H1 (cell line): ENCODE results near the gene GSPT1. TPM values are rescaled to one million over a fixed set of nuclear protein-coding genes. Genes with fewer than 3 reads are reported as not detected.

Experiments
- CTCF ChIA-PET: fragments of 300-600 bp; sonication (Branson Sonifier 250); formaldehyde crosslinking; loops from one replicate; lab custom pipeline; 2021; ENCODE audit not compliant: partially characterized antibody; lab: Charles Lee
- POLR2A ChIA-PET: fragments of 300-600 bp; sonication (Branson Sonifier 250); formaldehyde crosslinking; loops from one replicate; lab custom pipeline; 2021; ENCODE audit warnings: inconsistent platforms; ENCODE audit not compliant: partially characterized antibody; lab: Charles Lee
- DNase-seq, 2 experiments: peaks; one replicate each; pipeline versions ENCODE4 v3.0.0 to v3.0.0-alpha.2; 2010 to 2022; ENCODE audit warnings: low spot score in 2 of 2, low read depth in 1 of 2, mixed read lengths in 1 of 2
- FAIRE-seq: peaks from 2 replicates; lab custom pipeline; 2011; peaks lifted over from hg19 to GRCh38; lab: Jason Lieb, UNC
- H2AFZ ChIP-seq: 2 replicates; pipeline ENCODE4 v1.8.1; 2012; ENCODE audit warnings: low read length, inconsistent platforms
- H2AK5ac ChIP-seq: 2 replicates; pipeline ENCODE4 v1.6.1; 2013; ENCODE audit warnings: low read depth, low read length
- H2BK120ac ChIP-seq: replicated peaks from 2 replicates; pipeline ENCODE3; 2013; ENCODE audit warnings: low read depth, low read length, inconsistent platforms
- H2BK12ac ChIP-seq: 2 replicates; pipeline ENCODE4 v1.6.1; 2013; ENCODE audit warnings: low read depth, low read length
- H2BK15ac ChIP-seq: 2 replicates; pipeline ENCODE4 v1.6.1; 2013; ENCODE audit warnings: low read length
- H2BK20ac ChIP-seq: 2 replicates; pipeline ENCODE4 v1.6.1; 2013; ENCODE audit warnings: low read length
- H2BK5ac ChIP-seq: 2 replicates; pipeline ENCODE4 v1.6.1; 2013; ENCODE audit warnings: low read depth, low read length
- H3K14ac ChIP-seq: 2 replicates; pipeline ENCODE4 v1.6.1; 2013; ENCODE audit warnings: inconsistent platforms; ENCODE audit not compliant: insufficient read length
- H3K18ac ChIP-seq: 2 replicates; pipeline ENCODE4 v1.6.1; 2013; ENCODE audit warnings: low read length; ENCODE audit errors: extremely low read depth
- H3K23ac ChIP-seq: 2 replicates; pipeline ENCODE4 v1.6.1; 2013; ENCODE audit warnings: inconsistent platforms; ENCODE audit not compliant: insufficient read length
- H3K23me2 ChIP-seq: 2 replicates; pipeline ENCODE4 v1.6.1; 2013; ENCODE audit warnings: low read depth, low read length
- H3K27ac ChIP-seq: 2 replicates; pipeline ENCODE4 v1.6.1; 2011; ENCODE audit warnings: low read depth, low read length, inconsistent platforms
- H3K27me3 ChIP-seq, 4 experiments: replicated peaks in 1 of 4; 1 replicate in 1 of 4; 2 replicates in 3 of 4; pipeline versions ENCODE4 v1.6.1 to v1.8.1; 2011 to 2013; ENCODE audit warnings: low read length in 3 of 4, mild to moderate bottlenecking in 3 of 4, inconsistent platforms in 2 of 4, mixed read lengths in 2 of 4, moderate library complexity in 1 of 4; ENCODE audit not compliant: control insufficient read depth in 3 of 4, insufficient read depth in 3 of 4; ENCODE audit errors: extremely low read depth in 1 of 4
- H3K36me3 ChIP-seq, 4 experiments: 2 replicates each; pipeline versions ENCODE4 v1.6.1 to v1.8.1; 2011 to 2013; ENCODE audit warnings: mild to moderate bottlenecking in 4 of 4, low read length in 3 of 4, moderate library complexity in 2 of 4, control low read depth in 1 of 4, inconsistent platforms in 1 of 4; ENCODE audit not compliant: insufficient read depth in 4 of 4, control insufficient read depth in 2 of 4
- H3K4ac ChIP-seq: replicated peaks from 2 replicates; pipeline ENCODE3; 2013; ENCODE audit warnings: low read length, low read depth, mixed read lengths, inconsistent platforms; ENCODE audit not compliant: insufficient read length
- H3K4me1 ChIP-seq, 4 experiments: replicated peaks in 1 of 4; 1 replicate in 1 of 4; 2 replicates in 3 of 4; pipeline versions ENCODE4 v1.6.1 to v1.8.1; 2011 to 2013; ENCODE audit warnings: low read length in 3 of 4, inconsistent platforms in 2 of 4, mixed read lengths in 1 of 4; ENCODE audit not compliant: insufficient read depth in 4 of 4, control insufficient read depth in 3 of 4
- H3K4me2 ChIP-seq, 2 experiments: 2 replicates each; pipeline versions ENCODE4 v1.6.1 to v1.8.1; 2011 to 2013; ENCODE audit warnings: low read depth in 2 of 2, low read length in 2 of 2, control low read depth in 1 of 2, inconsistent platforms in 1 of 2, mild to moderate bottlenecking in 1 of 2; ENCODE audit not compliant: insufficient read depth in 1 of 2
- H3K4me3 ChIP-seq, 4 experiments: fragments of 200-600, 300-600 bp in 1 of 4; sonication (generic), shearing (Covaris generic), sonication (Bioruptor Twin) in 1 of 4; 2 replicates each; pipeline versions ENCODE4 v1.5.1 to v1.8.1; 2011 to 2016; ENCODE audit warnings: low read length in 4 of 4, low read depth in 3 of 4, control low read depth in 2 of 4, inconsistent platforms in 2 of 4, mild to moderate bottlenecking in 2 of 4, mixed read lengths in 1 of 4, moderate library complexity in 1 of 4; ENCODE audit not compliant: insufficient read depth in 2 of 4; ENCODE audit errors: extremely low read depth in 1 of 4
- H3K56ac ChIP-seq: replicated peaks from 2 replicates; pipeline ENCODE3; 2013; ENCODE audit warnings: low read depth, mild to moderate bottlenecking, mixed read lengths, low read length, inconsistent platforms; ENCODE audit not compliant: insufficient read length
- H3K79me1 ChIP-seq: 2 replicates; pipeline ENCODE4 v1.6.1; 2013; ENCODE audit warnings: low read depth, low read length, control low read depth
- H3K79me2 ChIP-seq, 2 experiments: 2 replicates each; pipeline versions ENCODE4 v1.6.1 to v1.8.1; 2012 to 2013; ENCODE audit warnings: low read length in 2 of 2, mild to moderate bottlenecking in 2 of 2, inconsistent platforms in 1 of 2; ENCODE audit not compliant: insufficient read depth in 2 of 2, control insufficient read depth in 1 of 2
- H3K9ac ChIP-seq, 4 experiments: replicated peaks in 1 of 4; 1 replicate in 1 of 4; 2 replicates in 3 of 4; pipeline versions ENCODE4 v1.6.1 to v1.8.1; 2011 to 2013; ENCODE audit warnings: low read depth in 3 of 4, low read length in 3 of 4, control low read depth in 2 of 4, mild to moderate bottlenecking in 2 of 4, moderate library complexity in 2 of 4, inconsistent platforms in 1 of 4; ENCODE audit errors: extremely low read depth in 1 of 4
- H3K9me3 ChIP-seq, 2 experiments: 2 replicates each; pipeline versions ENCODE4 v1.6.1 to v1.8.1; 2012 to 2013; ENCODE audit warnings: mild to moderate bottlenecking in 2 of 2, moderate library complexity in 2 of 2, control low read depth in 1 of 2, inconsistent platforms in 1 of 2, low read depth in 1 of 2, low read length in 1 of 2, mixed read lengths in 1 of 2; ENCODE audit not compliant: insufficient read depth in 2 of 2
- H4K20me1 ChIP-seq, 2 experiments: replicated peaks in 1 of 2; 2 replicates each; pipeline versions ENCODE3 to v1.8.1; 2011 to 2013; ENCODE audit warnings: inconsistent platforms in 2 of 2, low read length in 2 of 2, mild to moderate bottlenecking in 1 of 2; ENCODE audit not compliant: insufficient read depth in 2 of 2, control insufficient read depth in 1 of 2
- H4K5ac ChIP-seq: 2 replicates; pipeline ENCODE4 v1.6.1; 2013; ENCODE audit warnings: low read length, low read depth, mixed read lengths, inconsistent platforms; ENCODE audit not compliant: insufficient read length
- H4K8ac ChIP-seq: 2 replicates; pipeline ENCODE4 v1.8.0; 2013; ENCODE audit warnings: mild to moderate bottlenecking, moderate library complexity, low read length, inconsistent platforms; ENCODE audit not compliant: insufficient read depth; ENCODE audit errors: extremely low read depth
- H4K91ac ChIP-seq: replicated peaks from 2 replicates; pipeline ENCODE3; 2013; ENCODE audit warnings: low read length, mixed read lengths, inconsistent platforms; ENCODE audit not compliant: insufficient read length
- CBX8 ChIP-seq: fragments of 300-800, 300-1000 bp; sonication (generic); IDR thresholded peaks from 2 replicates; pipeline ENCODE4 v1.7.1; 2016; ENCODE audit warnings: low read depth, low read length, borderline replicate concordance
- CHD2 ChIP-seq: IDR thresholded peaks from 2 replicates; pipeline ENCODE4 v1.6.1; 2012; ENCODE audit warnings: low read length, improper control_type of control experiment
- FOSL1 ChIP-seq: IDR thresholded peaks from 2 replicates; pipeline ENCODE4 v1.6.1; 2011; ENCODE audit warnings: mild to moderate bottlenecking, low read depth, low read length, moderate library complexity; ENCODE audit not compliant: insufficient read depth
- GABPA ChIP-seq: IDR thresholded peaks from 2 replicates; pipeline ENCODE4 v1.6.1; 2011; ENCODE audit warnings: mild to moderate bottlenecking, low read length, moderate library complexity, borderline replicate concordance; ENCODE audit not compliant: insufficient read depth
- KDM4A ChIP-seq: IDR thresholded peaks from one replicate; pipeline ENCODE4 v1.7.1; 2012; ENCODE audit warnings: low read depth, mild to moderate bottlenecking, moderate library complexity, low read length, inconsistent platforms; ENCODE audit not compliant: severe bottlenecking
- NRF1 ChIP-seq: IDR thresholded peaks from 2 replicates; pipeline ENCODE4 v1.6.1; 2011; ENCODE audit warnings: mild to moderate bottlenecking, low read depth, low read length, improper control_type of control experiment
- RNF2 ChIP-seq: fragments of 200-900, 300-1000 bp; sonication (generic); IDR thresholded peaks from 2 replicates; pipeline ENCODE4 v1.7.1; 2016; ENCODE audit warnings: borderline replicate concordance, low read depth, mild to moderate bottlenecking, antibody characterized with exemption, low read length; ENCODE audit not compliant: poor library complexity, severe bottlenecking; ENCODE audit errors: missing control alignments
- SIN3A ChIP-seq, 2 experiments: IDR thresholded peaks in 1 of 2; conservative IDR thresholded peaks in 1 of 2; 2 replicates each; pipeline ENCODE4 v1.6.1; 2011 to 2012; ENCODE audit warnings: low read length in 2 of 2, improper control_type of control experiment in 1 of 2, low read depth in 1 of 2, mild to moderate bottlenecking in 1 of 2
- SP2 ChIP-seq: IDR thresholded peaks from 2 replicates; pipeline ENCODE4 v1.6.1; 2012; ENCODE audit warnings: mild to moderate bottlenecking, low read length, inconsistent platforms
- SUZ12 ChIP-seq: fragments of 200-600 bp; sonication (generic); IDR thresholded peaks from 2 replicates; pipeline ENCODE4 v1.6.1; 2012; ENCODE audit warnings: mild to moderate bottlenecking, inconsistent platforms, low read length, moderate library complexity, mixed read lengths
- YY1 ChIP-seq: IDR thresholded peaks from 2 replicates; pipeline ENCODE4 v1.6.1; 2011; ENCODE audit warnings: low read depth, mild to moderate bottlenecking, low read length
- WGBS, 2 experiments: shearing (Covaris generic) in 1 of 2; methylation state at CpG; one replicate each; pipeline versions ENCODE4 v1.1.6 to v1.1.7; 2013 to 2015; ENCODE audit warnings: low lambda C conversion rate in 2 of 2, mixed read lengths in 2 of 2, inconsistent platforms in 1 of 2, low coverage in 1 of 2, missing lambda C conversion rate in 1 of 2; ENCODE audit not compliant: insufficient replicate concordance in 2 of 2, insufficient coverage in 1 of 2, insufficient read length in 1 of 2; ENCODE audit errors: extremely low coverage in 1 of 2, missing lambda C conversion rate in 1 of 2; 5-methylcytosine and 5-hydroxymethylcytosine counted together
- polyA plus RNA-seq, 7 experiments: library from polyadenylated mRNA; depleted of rRNA in 3 of 7; stranded (reverse) in 5 of 7; unstranded in 2 of 7; fragments of >200 nt in 5 of 7; fragments of 200-250 nt in 2 of 7; gene quantifications; 1 replicate in 5 of 7; 2 replicates in 1 of 7; 4 replicates in 1 of 7; pipeline versions ENCODE4 v1.2.1 to v1.2.3, GENCODE V29; 2011 to 2013; ENCODE audit warnings: missing spikeins in 2 of 7, mixed read lengths in 2 of 7
- total RNA-seq: library from RNA; stranded (reverse); fragmentation: NEBNext Ultra II Directional; extraction: Animal tissue kit (Norgen Biotek cat#: 25700); gene quantifications from 2 replicates; pipeline ENCODE4 v1.2.1, GENCODE V29; 2021
- TF ChIP-seq, protein P1 (sequence below): IDR thresholded peaks from 2 replicates; pipeline ENCODE4 v1.6.1; 2012; ENCODE audit warnings: low read length, inconsistent platforms

The GSPT1 gene
- total and polyA plus RNA-seq, 2 of the 8 experiments (the other 6 are each of a cell fraction or from before 2014, with no cell fraction given) = 51.0 to 204 TPM

- Histone ChIP-seq H2AK5ac (no peak overlapping the region), H3K23ac (no peak overlapping the region), H4K5ac (no peak overlapping the region), H3K18ac (no peak overlapping the region), H3K9me3 (no peaks in the 10 kb centered on the region), H4K8ac (no peak overlapping the region), H2AFZ (no peak overlapping the region), H3K14ac (no peak overlapping the region), H3K4me1 (no peaks in the 10 kb centered on the region), H3K23me2 (no peaks in the 10 kb centered on the region; the same call in 1 of the 2 replicates), H2BK15ac (no peak overlapping the region), H2BK20ac (no peak overlapping the region), H3K27me3 (no peaks in the 10 kb centered on the region), H3K79me2 (no peaks in the 10 kb centered on the region), H3K36me3 (no peaks in the 10 kb centered on the region), H3K9ac (no peak overlapping the region), H2BK120ac (no peak overlapping the region), H3K79me1 (no peaks in the 10 kb centered on the region), H4K20me1 (no peaks in the 10 kb centered on the region), H3K4me3 (no peak overlapping the region), H3K4me2 (no peak overlapping the region), H3K56ac (no peak overlapping the region), H3K27ac (no peak overlapping the region), H3K4ac (no peak overlapping the region), H2BK12ac (no peak overlapping the region), H4K91ac (no peak overlapping the region), H2BK5ac (no peak overlapping the region)
- WGBS, 2 experiments = 92% methylated on average over 10 of the region's 10 CpGs; no CpG with 5 or more reads in 1 of the 2 experiments
- CTCF ChIA-PET = interaction anchor here (0.9 kb wide), 1 partner anchor 410 kb away, joined by 3 read pairs; no protein-coding TSS in a partner anchor
- FAIRE-seq (no peak), DNase-seq (no peak)
- POLR2A ChIA-PET = no interaction called here
- no peak for TF ChIP-seq FOSL1
- TF ChIP-seq NRF1 = no peak
- no peak for TF ChIP-seq CBX8
- TF ChIP-seq SIN3A (conservative IDR thresholded peaks at IDR 0.05 in 1 of 2, IDR thresholded peaks at IDR 0.05 in 1 of 2; ENCODE audit: low read depth in 1 of 2, low read length in 2 of 2) = no peak
- no peak for TF ChIP-seq GABPA
- no peak for TF ChIP-seq SUZ12
- TF ChIP-seq SP2 = no peak
- no peak for TF ChIP-seq RNF2
- TF ChIP-seq CHD2 = no peak
- no peak for TF ChIP-seq KDM4A
- TF ChIP-seq, protein P1, sequence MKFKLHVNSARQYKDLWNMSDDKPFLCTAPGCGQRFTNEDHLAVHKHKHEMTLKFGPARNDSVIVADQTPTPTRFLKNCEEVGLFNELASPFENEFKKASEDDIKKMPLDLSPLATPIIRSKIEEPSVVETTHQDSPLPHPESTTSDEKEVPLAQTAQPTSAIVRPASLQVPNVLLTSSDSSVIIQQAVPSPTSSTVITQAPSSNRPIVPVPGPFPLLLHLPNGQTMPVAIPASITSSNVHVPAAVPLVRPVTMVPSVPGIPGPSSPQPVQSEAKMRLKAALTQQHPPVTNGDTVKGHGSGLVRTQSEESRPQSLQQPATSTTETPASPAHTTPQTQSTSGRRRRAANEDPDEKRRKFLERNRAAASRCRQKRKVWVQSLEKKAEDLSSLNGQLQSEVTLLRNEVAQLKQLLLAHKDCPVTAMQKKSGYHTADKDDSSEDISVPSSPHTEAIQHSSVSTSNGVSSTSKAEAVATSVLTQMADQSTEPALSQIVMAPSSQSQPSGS = no peak
- no peak for TF ChIP-seq YY1
These were observed 96.0 kb downstream of the GSPT1 start for GRCh38 chr16:11819798-11820197.
